C4-2B (cell line): ENCODE measurements around the gene PTGER1.

ENCODE experiments used
- CTCF ChIP-seq: fragments of 450-650 bp; conservative IDR thresholded peaks from 2 replicates; pipeline ENCODE4 v1.5.1; 2017; ENCODE audit warnings: mild to moderate bottlenecking
- ZFX ChIP-seq: fragments of 450-650 bp; IDR thresholded peaks from 2 replicates; pipeline ENCODE4 v1.6.1; 2017

GRCh38 chr19:14516048-14516534 lies 40.9 kb upstream of the PTGER1 start:
- TF ChIP-seq CTCF (no peak), ZFX (no peak)
